IMR-90 (cell line): Measurements from ENCODE around the gene CDH23. TPM values are rescaled to one million over a fixed set of nuclear protein-coding genes. Genes with fewer than 3 reads are reported as not detected.

ENCODE experiments used
- ATAC-seq: fragments of 200-7000 bp; cut with Tn5 transposase; 2 replicates; pipeline ENCODE4 v1.9.1; 2020; ENCODE audit warnings: low read depth, mild to moderate bottlenecking, moderate library complexity
- BruUV-seq: library from RNA; stranded (reverse); fragments of 400-500 nt; replicated peaks from 2 replicates; lab custom pipeline; 2021; lab: Mats Ljungman, UMichigan
- CTCF ChIA-PET: fragments of 300-600 bp; formaldehyde crosslinking; extraction: SDS; loops from one replicate; lab custom pipeline; 2021; ENCODE audit warnings: antibody characterized with exemption; lab: Yijun Ruan, JAX
- POLR2A ChIA-PET: fragments of 300-600 bp; sonication (Branson Sonifier 250); formaldehyde crosslinking; loops from one replicate; lab custom pipeline; 2022; ENCODE audit warnings: antibody characterized with exemption; ENCODE audit not compliant: unreplicated experiment; lab: Charles Lee
- DNase-seq: peaks from one replicate; pipeline ENCODE4 v3.0.0; 2013
- H2AFZ ChIP-seq: replicated peaks from 2 replicates; pipeline ENCODE3; 2013; ENCODE audit warnings: low read length, mild to moderate bottlenecking; ENCODE audit not compliant: poor library complexity
- H2AK5ac ChIP-seq: 2 replicates; pipeline ENCODE4 v1.6.1; 2013; ENCODE audit warnings: low read depth, low read length, inconsistent platforms
- H2AK9ac ChIP-seq: replicated peaks from 2 replicates; pipeline ENCODE3; 2013; ENCODE audit warnings: mild to moderate bottlenecking, low read depth, low read length, moderate library complexity; ENCODE audit not compliant: poor library complexity
- H2BK120ac ChIP-seq: 2 replicates; pipeline ENCODE4 v1.6.1; 2013; ENCODE audit warnings: low read depth, low read length, inconsistent platforms
- H2BK15ac ChIP-seq: 3 replicates; pipeline ENCODE4 v1.6.1; 2013; ENCODE audit warnings: low read depth, low read length, inconsistent platforms
- H2BK20ac ChIP-seq: 2 replicates; pipeline ENCODE4 v1.6.1; 2013; ENCODE audit warnings: low read depth, mild to moderate bottlenecking, inconsistent platforms, low read length, moderate library complexity
- H2BK5ac ChIP-seq: 2 replicates; pipeline ENCODE4 v1.6.1; 2013; ENCODE audit warnings: mild to moderate bottlenecking, low read depth, low read length, inconsistent platforms; ENCODE audit not compliant: poor library complexity, severe bottlenecking
- H3K14ac ChIP-seq: replicated peaks from 2 replicates; pipeline ENCODE4 v1.6.1; 2013; ENCODE audit warnings: low read depth, low read length, inconsistent platforms
- H3K18ac ChIP-seq: 2 replicates; pipeline ENCODE4 v1.6.1; 2013; ENCODE audit warnings: low read depth, low read length, control low read depth
- H3K23ac ChIP-seq: 2 replicates; pipeline ENCODE4 v1.6.1; 2013; ENCODE audit warnings: low read depth, low read length, inconsistent platforms
- H3K27ac ChIP-seq: 2 replicates; pipeline ENCODE4 v1.5.1; 2013; ENCODE audit warnings: mild to moderate bottlenecking, control low read depth, low read length; ENCODE audit not compliant: insufficient read depth
- H3K27me3 ChIP-seq: 2 replicates; pipeline ENCODE4 v1.6.1; 2013; ENCODE audit warnings: low read length; ENCODE audit not compliant: control insufficient read depth, insufficient read depth
- H3K36me3 ChIP-seq: 2 replicates; pipeline ENCODE4 v1.6.1; 2013; ENCODE audit warnings: low read length, mixed read lengths; ENCODE audit not compliant: control insufficient read depth, insufficient read depth
- H3K4ac ChIP-seq: 2 replicates; pipeline ENCODE4 v1.6.1; 2013; ENCODE audit warnings: low read depth, low read length, inconsistent platforms
- H3K4me1 ChIP-seq: 2 replicates; pipeline ENCODE4 v1.6.1; 2013; ENCODE audit warnings: low read length, mixed read lengths; ENCODE audit not compliant: control insufficient read depth, insufficient read depth
- H3K4me2 ChIP-seq: 2 replicates; pipeline ENCODE4 v1.6.1; 2013; ENCODE audit warnings: low read depth, mild to moderate bottlenecking, control low read depth, low read length, moderate library complexity
- H3K4me3 ChIP-seq: 2 replicates; pipeline ENCODE4 v1.5.1; 2013; ENCODE audit warnings: low read depth, mild to moderate bottlenecking, control low read depth, low read length, moderate library complexity; ENCODE audit not compliant: insufficient read depth
- H3K56ac ChIP-seq: 2 replicates; pipeline ENCODE4 v1.6.1; 2013; ENCODE audit warnings: low read length, inconsistent platforms; ENCODE audit not compliant: insufficient read depth; ENCODE audit errors: extremely low read depth
- H3K79me1 ChIP-seq, 2 experiments: 2 replicates each; pipeline ENCODE4 v1.6.1; 2013; ENCODE audit warnings: low read length in 2 of 2, inconsistent platforms in 1 of 2, low read depth in 1 of 2
- H3K9ac ChIP-seq: 2 replicates; pipeline ENCODE4 v1.6.1; 2013; ENCODE audit warnings: low read depth, low read length, control low read depth
- H3K9me1 ChIP-seq: 2 replicates; pipeline ENCODE4 v1.6.1; 2013; ENCODE audit warnings: low read length, inconsistent platforms; ENCODE audit not compliant: insufficient read depth
- H3K9me3 ChIP-seq: 2 replicates; pipeline ENCODE4 v1.6.1; 2013; ENCODE audit warnings: low read length; ENCODE audit not compliant: control insufficient read depth, insufficient read depth
- H4K20me1 ChIP-seq: 2 replicates; pipeline ENCODE4 v1.6.1; 2013; ENCODE audit warnings: low read length, inconsistent platforms; ENCODE audit not compliant: insufficient read depth
- H4K5ac ChIP-seq: 2 replicates; pipeline ENCODE4 v1.6.1; 2013; ENCODE audit warnings: mild to moderate bottlenecking, low read depth, low read length, control low read depth
- H4K8ac ChIP-seq, 2 experiments: 2 replicates each; pipeline ENCODE4 v1.6.1; 2013; ENCODE audit warnings: low read depth in 2 of 2, low read length in 2 of 2, control low read depth in 1 of 2, inconsistent platforms in 1 of 2
- H4K91ac ChIP-seq: 2 replicates; pipeline ENCODE4 v1.6.1; 2013; ENCODE audit warnings: low read depth, low read length, inconsistent platforms; ENCODE audit not compliant: insufficient read depth
- BHLHE40 ChIP-seq: fragments of 150-350 bp; IDR thresholded peaks from 2 replicates; pipeline ENCODE4 v1.6.1; 2016; ENCODE audit warnings: mild to moderate bottlenecking, low read depth, low read length
- CEBPB ChIP-seq: IDR thresholded peaks from 2 replicates; pipeline ENCODE4 v1.6.1; 2012; ENCODE audit warnings: low read depth, low read length, improper control_type of control experiment
- CHD1 ChIP-seq: IDR thresholded peaks from 2 replicates; pipeline ENCODE4 v1.6.1; 2012; ENCODE audit warnings: low read depth, low read length, improper control_type of control experiment
- CTCF ChIP-seq: conservative IDR thresholded peaks from 2 replicates; pipeline ENCODE4 v1.5.1; 2012; ENCODE audit warnings: mild to moderate bottlenecking, low read depth, low read length, improper control_type of control experiment
- ELK1 ChIP-seq: fragments of 150-350 bp; IDR thresholded peaks from 2 replicates; pipeline ENCODE4 v1.6.1; 2016; ENCODE audit warnings: low read depth, mild to moderate bottlenecking, low read length, moderate library complexity, borderline replicate concordance
- MXI1 ChIP-seq: IDR thresholded peaks from 2 replicates; pipeline ENCODE4 v1.6.1; 2012; ENCODE audit warnings: low read depth, mild to moderate bottlenecking, low read length, moderate library complexity, borderline replicate concordance
- RAD21 ChIP-seq: IDR thresholded peaks from 2 replicates; pipeline ENCODE4 v1.6.1; 2012; ENCODE audit warnings: low read length, improper control_type of control experiment
- RCOR1 ChIP-seq: IDR thresholded peaks from 2 replicates; pipeline ENCODE4 v1.6.1; 2012; ENCODE audit warnings: mild to moderate bottlenecking, low read length, improper control_type of control experiment; ENCODE audit not compliant: insufficient replicate concordance
- RFX5 ChIP-seq: IDR thresholded peaks from 2 replicates; pipeline ENCODE4 v1.8.0; 2012; ENCODE audit warnings: low read depth, mild to moderate bottlenecking, low read length, moderate library complexity
- SMC3 ChIP-seq: fragments of 150-350 bp; IDR thresholded peaks from 2 replicates; pipeline ENCODE4 v1.6.1; 2016; ENCODE audit warnings: low read depth, mild to moderate bottlenecking, antibody characterized with exemption, low read length, moderate library complexity
- WGBS, 2 experiments: methylation state at CpG; one replicate each; pipeline versions ENCODE4 v1.1.5 to v1.1.7; 2013; ENCODE audit warnings: missing lambda C conversion rate in 2 of 2; ENCODE audit not compliant: insufficient read length in 1 of 2; ENCODE audit errors: extremely low coverage in 2 of 2; 5-methylcytosine and 5-hydroxymethylcytosine counted together
- dilution Hi-C: fragments of 300-500 bp; cut with HindIII; formaldehyde crosslinking; loops from one replicate; pipeline ENCODE4 v1.14.3; 2018; ENCODE audit warnings: low sequenced_read_pairs; ENCODE audit not compliant: unreplicated experiment
- in situ Hi-C: fragments of 300-500 bp; cut with MboI; formaldehyde crosslinking; loops from 3 replicates; pipeline ENCODE4 v1.14.3; 2019; ENCODE audit warnings: low sequenced_read_pairs, inconsistent platforms, mixed read lengths
- intact Hi-C: fragments of 100-400 bp; cut with micrococcal nuclease; formaldehyde crosslinking; loops from 2 replicates; pipeline ENCODE4 v1.10.0; 2022
- polyA plus RNA-seq, 3 experiments: library from polyadenylated mRNA; depleted of rRNA; stranded (reverse); fragments of >200 nt; gene quantifications; 2 replicates each; pipeline ENCODE4 v1.2.3, GENCODE V29; 2012; ENCODE audit warnings: low replicate concordance in 1 of 3
- total RNA-seq: library from RNA; depleted of rRNA; stranded (reverse); fragments of >200 nt; gene quantifications from 2 replicates; pipeline ENCODE4 v1.2.3, GENCODE V29; 2012

The CDH23 gene
- total and polyA plus RNA-seq, 2 of the 4 experiments (the other 2 are of a cell fraction), result under 0.01 to 0.03 TPM

- Histone ChIP-seq H4K91ac (no peak overlapping the region), H3K56ac (no peak overlapping the region), H3K4me3 (no peak overlapping the region), H2AFZ (no peak overlapping the region), H3K79me1 (no peaks in the 10 kb centered on the region), H3K4me2 (no peak overlapping the region), H3K14ac (no peak overlapping the region), H2BK5ac (no peak overlapping the region), H2AK9ac (peak overlapping the region; percentile 42), H2BK20ac (no peak overlapping the region), H4K5ac (no peak overlapping the region), H3K27ac (no peak overlapping the region), H4K8ac (no peak overlapping the region), H3K18ac (no peak overlapping the region), H3K36me3 (no peaks in the 10 kb centered on the region), H4K20me1 (no peaks in the 10 kb centered on the region), H3K9ac (no peak overlapping the region), H3K4ac (no peak overlapping the region), H3K9me3 (no peaks in the 10 kb centered on the region), H2BK120ac (no peak overlapping the region), H3K9me1 (no peaks in the 10 kb centered on the region), H2AK5ac (no peak overlapping the region), H3K23ac (no peak overlapping the region), H3K27me3 (peaks cover 51% of the 10 kb centered on the region), H3K4me1 (no peaks in the 10 kb centered on the region), H2BK15ac (no peak overlapping the region)
- no peak for DNase-seq
- WGBS, 2 experiments, result no CpG with 5 or more reads among the region's 3 CpGs
- in situ Hi-C loops (no loop called here), dilution Hi-C loops (no loop called here), intact Hi-C loops (no loop called here)
- BruUV-seq, result no TSS peak
- ChIA-PET POLR2A (no interaction called here), CTCF (no interaction called here)
- TF ChIP-seq BHLHE40 (no peak), CHD1 (no peak), CEBPB (no peak), ELK1 (no peak), MXI1 (no peak), RFX5 (no peak), SMC3 (no peak), RAD21 (no peak), RCOR1 (no peak), CTCF (no peak)
- no peak for ATAC-seq
These were observed 81.5 kb downstream of the CDH23 start for GRCh38 chr10:71478173-71478572.
